ENCODE results near the gene KRTAP5-6.

GRCh38 chr11:1655168-1656060 lies 41.6 kb upstream of the KRTAP5-6 start:
- TF ChIP-seq CTCF (IDR thresholded peaks at IDR 0.05) (no peak), EP300 (IDR thresholded peaks at IDR 0.05) (no peak)

Measured in suprapubic skin (tissue), 3 donors.